ENCODE results near the gene PDE4D. TPM values are rescaled to one million over a fixed set of nuclear protein-coding genes. Genes with fewer than 3 reads are reported as not detected.
A peak's percentile ranks its signal among the peaks of the same experiment; 100 is the strongest.
"Not testable (repeated sequence)": the region's sequence is repeated elsewhere in the genome, so short reads cannot be mapped to it uniquely, and the experiment has no call there.

The PDE4D gene
- total RNA-seq, 1 experiment from 2014 or later: 6.3 TPM

DNA sequence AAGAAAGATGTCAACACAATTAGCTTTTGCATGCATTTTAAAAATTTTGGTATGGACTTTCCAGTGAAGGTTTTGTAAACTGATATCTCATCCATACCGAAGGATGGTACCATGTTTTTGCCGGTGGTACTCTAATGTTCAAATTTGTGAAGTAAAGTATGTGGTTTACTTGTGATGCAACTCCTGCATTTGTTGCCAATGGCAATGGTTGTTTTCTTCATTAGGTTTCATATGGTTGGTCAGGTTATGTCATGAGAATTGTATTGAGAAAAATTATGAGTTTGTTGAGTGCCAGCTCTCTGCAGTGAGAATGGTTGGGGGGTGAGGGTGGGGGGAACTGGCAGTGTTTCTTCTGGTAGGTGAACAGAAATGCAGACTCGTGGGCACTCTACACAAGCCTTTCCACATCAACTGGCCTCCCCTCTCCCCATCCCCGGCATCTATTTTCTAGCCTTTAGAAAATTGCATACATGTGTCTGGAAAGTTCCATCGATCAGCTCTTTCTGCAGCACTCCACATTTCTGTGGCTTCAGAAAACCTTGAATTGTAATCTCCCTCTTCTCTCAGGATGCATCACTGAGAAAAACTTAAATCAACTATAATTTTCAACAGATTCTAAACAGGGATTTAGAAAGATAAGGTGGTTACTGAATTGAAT, 107.7 kb downstream of the PDE4D start:
- peak overlapping the region; percentile 75 for H3K27ac ChIP-seq
- H3K4me3 ChIP-seq: no peak overlapping the region
- H3K36me3 ChIP-seq: no peaks in the 10 kb centered on the region
- peaks cover 24% of the 10 kb centered on the region for H3K4me1 ChIP-seq (replicated peaks)
- no peaks in the 10 kb centered on the region for H3K9me3 ChIP-seq (replicated peaks)
- DNase-seq (ENCODE audit: low read depth in 1 of 2, low spot score in 2 of 2): no peak
- no peaks in the 10 kb centered on the region for H3K27me3 ChIP-seq (replicated peaks)

DNA sequence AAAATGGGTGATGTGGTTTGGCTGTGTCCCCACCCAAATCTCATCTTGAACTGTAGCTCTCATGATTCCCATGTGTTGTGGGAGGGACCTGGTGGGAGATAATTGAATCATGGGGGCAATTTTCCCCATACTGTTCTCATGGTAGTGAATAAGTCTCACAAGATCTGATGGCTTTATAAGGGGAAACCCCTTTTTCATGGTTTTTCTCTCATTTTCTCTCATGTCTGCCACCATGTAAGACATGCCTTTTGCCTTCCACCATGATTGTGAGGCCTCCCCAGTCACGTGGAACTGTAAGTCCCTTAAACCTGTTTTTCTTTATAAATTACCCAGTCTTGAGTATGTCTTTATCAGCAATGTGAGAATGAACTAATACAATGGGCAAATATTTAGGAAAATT, 108.8 kb downstream of the PDE4D start:
- not testable (repeated sequence) for DNase-seq (ENCODE audit: low read depth in 1 of 2, low spot score in 2 of 2); H3K36me3 ChIP-seq; H3K27ac ChIP-seq; H3K4me3 ChIP-seq; H3K27me3 ChIP-seq (replicated peaks); H3K9me3 ChIP-seq (replicated peaks)
- H3K4me1 ChIP-seq (replicated peaks): peaks cover 13% of the 10 kb centered on the region

- Histone ChIP-seq H3K4me3 (no peak overlapping the region), H3K27ac (no peak overlapping the region), H3K9me3 (replicated peaks) (no peaks in the 10 kb centered on the region), H3K4me1 (replicated peaks) (peaks cover 13% of the 10 kb centered on the region), H3K36me3 (no peaks in the 10 kb centered on the region), H3K27me3 (replicated peaks) (no peaks in the 10 kb centered on the region)
- no peak for DNase-seq (ENCODE audit: low read depth in 1 of 2, low spot score in 2 of 2)
These were observed 110.3 kb downstream of the PDE4D start for GRCh38 chr5:59783264-59783663.

DNA sequence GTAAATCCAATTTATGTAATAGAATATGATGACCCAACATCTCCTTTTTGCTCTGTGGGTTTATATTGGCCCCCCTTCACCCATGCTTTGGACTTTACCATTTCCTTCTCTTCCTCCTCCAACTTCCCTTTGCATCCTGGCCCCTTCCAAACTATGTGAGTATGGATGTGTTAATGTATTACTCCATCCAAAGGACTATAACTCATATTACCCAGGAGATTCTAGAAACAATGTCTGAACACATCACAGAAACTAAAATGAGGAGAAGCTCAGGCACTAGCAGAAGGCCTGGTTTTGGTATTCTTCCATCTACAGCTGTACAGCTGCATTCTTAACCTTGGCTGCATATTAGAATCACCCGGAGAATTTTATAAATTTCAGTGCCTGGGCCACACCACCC, 110.7 kb downstream of the PDE4D start:
- Histone ChIP-seq H3K9me3 (replicated peaks) (no peaks in the 10 kb centered on the region), H3K4me3 (no peak overlapping the region), H3K36me3 (no peaks in the 10 kb centered on the region)

GRCh38 chr5:59779453-59779852, 114.1 kb downstream of the PDE4D start:
- H3K27ac ChIP-seq: no peak overlapping the region
- no peaks in the 10 kb centered on the region for H3K36me3 ChIP-seq
- no peaks in the 10 kb centered on the region for H3K4me1 ChIP-seq (replicated peaks)
- no peaks in the 10 kb centered on the region for H3K9me3 ChIP-seq (replicated peaks)
- H3K27me3 ChIP-seq (replicated peaks): no peaks in the 10 kb centered on the region
- no peak overlapping the region for H3K4me3 ChIP-seq
- no peak for DNase-seq (ENCODE audit: low read depth in 1 of 2, low spot score in 2 of 2)

More for the DNA sequence above, 110.7 kb downstream of the PDE4D start:
- Histone ChIP-seq H3K27ac (no peak overlapping the region), H3K27me3 (replicated peaks) (no peaks in the 10 kb centered on the region), H3K4me1 (replicated peaks) (peaks cover 13% of the 10 kb centered on the region)
- no peak for DNase-seq (ENCODE audit: low read depth in 1 of 2, low spot score in 2 of 2)

- no peak for DNase-seq (ENCODE audit: low read depth in 1 of 2, low spot score in 2 of 2)
- Histone ChIP-seq H3K9me3 (replicated peaks) (no peaks in the 10 kb centered on the region), H3K27me3 (replicated peaks) (no peaks in the 10 kb centered on the region), H3K4me1 (replicated peaks) (no peaks in the 10 kb centered on the region), H3K27ac (no peak overlapping the region), H3K4me3 (no peak overlapping the region), H3K36me3 (no peaks in the 10 kb centered on the region)
These were observed 116.5 kb downstream of the PDE4D start for GRCh38 chr5:59777028-59777427.

DNA sequence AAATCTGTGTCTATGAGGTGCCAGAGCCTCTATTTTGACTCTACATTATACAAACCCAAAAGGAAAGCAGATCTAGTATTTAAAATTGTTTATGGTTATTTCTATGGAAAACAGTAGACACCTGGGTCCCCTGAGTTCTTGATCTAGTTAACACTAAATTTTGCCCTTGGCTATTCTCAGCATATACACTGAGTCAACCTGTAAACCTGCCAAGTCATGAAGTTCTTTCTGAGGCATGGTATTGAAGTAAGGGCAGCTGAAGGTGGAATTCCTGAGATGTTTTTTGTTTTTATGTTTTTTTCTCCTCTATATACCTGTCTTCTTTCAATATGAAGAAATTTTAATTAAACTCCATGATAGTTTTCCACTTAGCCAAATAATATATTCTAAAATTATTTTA, 120.2 kb downstream of the PDE4D start:
- H3K4me3 ChIP-seq: no peak overlapping the region
- DNase-seq (ENCODE audit: low read depth in 1 of 2, low spot score in 2 of 2): no peak
- H3K27ac ChIP-seq: no peak overlapping the region
- H3K27me3 ChIP-seq (replicated peaks): peaks cover 2% of the 10 kb centered on the region; the same call in 1 of the 2 replicates
- H3K36me3 ChIP-seq: no peaks in the 10 kb centered on the region
- H3K9me3 ChIP-seq (replicated peaks): no peaks in the 10 kb centered on the region
- peaks cover 3% of the 10 kb centered on the region; the same call in 1 of the 2 replicates for H3K4me1 ChIP-seq (replicated peaks)

- Histone ChIP-seq H3K9me3 (replicated peaks) (no peaks in the 10 kb centered on the region), H3K4me3 (no peak overlapping the region), H3K27ac (no peak overlapping the region), H3K27me3 (replicated peaks) (peaks cover 2% of the 10 kb centered on the region; the same call in 1 of the 2 replicates), H3K4me1 (replicated peaks) (peaks cover 9% of the 10 kb centered on the region), H3K36me3 (no peaks in the 10 kb centered on the region)
- DNase-seq (ENCODE audit: low read depth in 1 of 2, low spot score in 2 of 2): no peak
These were observed 120.8 kb downstream of the PDE4D start for GRCh38 chr5:59772757-59773156.

GRCh38 chr5:59772206-59772605, 121.3 kb downstream of the PDE4D start:
- H3K27ac ChIP-seq: no peak overlapping the region
- H3K4me1 ChIP-seq (replicated peaks): peaks cover 10% of the 10 kb centered on the region
- H3K27me3 ChIP-seq (replicated peaks): peaks cover 2% of the 10 kb centered on the region; the same call in 1 of the 2 replicates
- no peaks in the 10 kb centered on the region for H3K36me3 ChIP-seq
- no peak for DNase-seq (ENCODE audit: low read depth in 1 of 2, low spot score in 2 of 2)
- no peaks in the 10 kb centered on the region for H3K9me3 ChIP-seq (replicated peaks)
- H3K4me3 ChIP-seq: no peak overlapping the region

- no peak overlapping the region for H3K27ac ChIP-seq
- DNase-seq (ENCODE audit: low read depth in 1 of 2, low spot score in 2 of 2): no peak
- no peaks in the 10 kb centered on the region for H3K36me3 ChIP-seq
- no peaks in the 10 kb centered on the region; the same call in 1 of the 2 replicates for H3K9me3 ChIP-seq (replicated peaks)
- H3K4me1 ChIP-seq (replicated peaks): peaks cover 18% of the 10 kb centered on the region
- no peak overlapping the region for H3K4me3 ChIP-seq
- peaks cover 2% of the 10 kb centered on the region; the same call in 1 of the 2 replicates for H3K27me3 ChIP-seq (replicated peaks)
These were observed 122.6 kb downstream of the PDE4D start for GRCh38 chr5:59770953-59771352.

DNA sequence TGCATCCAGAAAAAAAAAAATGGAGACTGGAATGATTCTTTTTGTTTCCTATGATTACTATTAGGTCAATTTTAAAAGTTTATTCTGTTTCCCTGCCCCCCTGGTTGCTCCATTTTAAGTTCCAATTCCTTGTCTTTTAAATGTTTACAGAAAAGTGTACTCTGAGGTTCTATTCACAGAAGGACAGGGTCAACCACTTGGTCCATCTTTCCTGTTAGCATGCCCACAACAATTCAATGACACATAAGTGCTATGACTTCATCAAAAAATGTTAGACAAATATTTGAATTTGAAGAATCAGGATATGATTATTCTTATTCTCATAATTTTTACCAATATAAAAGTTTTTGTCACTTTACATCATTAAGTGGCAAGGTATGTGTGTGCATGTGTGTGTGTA, 123.7 kb downstream of the PDE4D start:
- peaks cover 18% of the 10 kb centered on the region for H3K4me1 ChIP-seq (replicated peaks)

GRCh38 chr5:59769041-59769360, 124.5 kb downstream of the PDE4D start:
- Histone ChIP-seq H3K4me3 (peak overlapping the region; percentile 40), H3K36me3 (no peaks in the 10 kb centered on the region), H3K27me3 (replicated peaks) (peaks cover 2% of the 10 kb centered on the region; the same call in 1 of the 2 replicates), H3K9me3 (replicated peaks) (no peaks in the 10 kb centered on the region; the same call in 1 of the 2 replicates), H3K27ac (no peak overlapping the region), H3K4me1 (replicated peaks) (peaks cover 18% of the 10 kb centered on the region)
- DNase-seq (ENCODE audit: low read depth in 1 of 2, low spot score in 2 of 2): no peak

More for the DNA sequence above, 123.7 kb downstream of the PDE4D start:
- Histone ChIP-seq H3K4me3 (no peak overlapping the region), H3K27ac (no peak overlapping the region), H3K27me3 (replicated peaks) (peaks cover 2% of the 10 kb centered on the region; the same call in 1 of the 2 replicates), H3K36me3 (no peaks in the 10 kb centered on the region), H3K9me3 (replicated peaks) (no peaks in the 10 kb centered on the region; the same call in 1 of the 2 replicates)
- no peak for DNase-seq (ENCODE audit: low read depth in 1 of 2, low spot score in 2 of 2)

DNA sequence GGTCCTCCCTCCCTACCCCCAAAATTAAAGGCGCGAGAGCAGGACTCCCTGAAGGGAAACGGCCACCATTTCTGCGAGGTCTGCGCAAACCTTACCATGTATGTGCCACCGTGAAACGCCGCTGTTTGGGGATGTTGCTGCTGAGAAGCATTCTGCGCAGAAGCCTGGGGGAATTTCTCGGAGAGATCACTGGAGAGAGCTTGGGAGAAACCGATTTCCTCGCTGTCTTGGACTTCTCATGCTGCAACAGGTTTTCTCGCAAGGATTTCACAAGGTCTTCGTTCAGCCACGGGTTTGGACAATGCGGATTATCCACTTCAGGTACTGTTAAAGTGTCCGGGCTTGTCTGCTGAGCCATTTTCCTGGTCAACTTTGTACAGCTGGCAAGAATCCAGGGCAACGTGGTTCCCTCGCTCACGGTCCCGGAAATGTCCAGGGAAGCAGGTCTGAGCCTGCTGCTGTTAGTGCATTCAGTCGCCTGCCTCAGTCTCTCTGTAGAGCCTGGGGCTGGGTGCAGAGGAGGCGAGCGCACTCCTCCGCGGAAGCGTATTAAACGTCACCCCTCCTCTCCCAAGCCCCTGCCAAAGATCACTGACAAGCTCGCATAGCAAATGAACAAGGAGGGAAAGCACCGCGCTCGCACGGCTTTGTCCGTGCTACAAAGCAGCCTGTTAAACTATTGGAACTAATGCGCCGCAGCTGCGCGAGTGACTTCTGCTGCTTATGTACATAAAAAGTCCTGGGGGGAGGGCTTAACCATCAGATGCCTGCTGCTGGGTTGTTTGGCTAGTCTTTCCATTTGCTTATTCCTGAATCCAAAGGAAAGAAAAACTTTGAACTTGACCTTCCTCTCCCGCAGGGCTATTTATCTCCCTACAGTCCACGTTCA, 125.1 kb downstream of the PDE4D start:
- Histone ChIP-seq H3K9me3 (replicated peaks) (no peaks in the 10 kb centered on the region; the same call in 1 of the 2 replicates), H3K27me3 (replicated peaks) (peaks cover 2% of the 10 kb centered on the region; the same call in 1 of the 2 replicates), H3K27ac (no peak overlapping the region), H3K36me3 (no peaks in the 10 kb centered on the region), H3K4me1 (replicated peaks) (peaks cover 18% of the 10 kb centered on the region), H3K4me3 (peak overlapping the region; percentile 40)
- peak; percentile 50 to 59 for DNase-seq (ENCODE audit: low read depth in 1 of 2, low spot score in 2 of 2)

DNA sequence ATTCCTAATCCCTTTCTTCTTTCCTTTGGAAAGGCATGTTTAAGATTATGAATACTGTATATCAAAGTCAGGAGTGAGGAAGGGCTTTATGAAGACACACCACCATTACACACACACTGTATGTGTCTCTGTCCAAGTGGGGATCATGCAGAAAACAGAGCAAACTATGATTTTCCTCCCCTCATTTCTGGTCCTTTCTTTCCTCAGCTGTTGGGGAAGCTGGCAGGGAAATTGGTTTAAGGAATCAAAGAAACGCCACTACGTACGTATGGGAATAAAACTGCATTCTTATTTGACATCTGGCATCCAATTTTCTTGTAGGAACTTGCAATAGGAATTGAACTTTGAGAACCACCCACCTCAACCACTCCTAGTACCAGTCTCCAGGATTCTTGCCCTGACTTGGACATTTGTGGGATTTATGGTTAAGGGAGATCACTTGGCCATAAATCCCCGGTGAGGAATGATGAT, 125.8 kb downstream of the PDE4D start:
- Histone ChIP-seq H3K4me1 (replicated peaks) (peaks cover 18% of the 10 kb centered on the region), H3K9me3 (replicated peaks) (no peaks in the 10 kb centered on the region; the same call in 1 of the 2 replicates), H3K4me3 (peak overlapping the region; percentile 40), H3K36me3 (no peaks in the 10 kb centered on the region), H3K27me3 (replicated peaks) (peaks cover 2% of the 10 kb centered on the region; the same call in 1 of the 2 replicates), H3K27ac (no peak overlapping the region)
- DNase-seq (ENCODE audit: low read depth in 1 of 2, low spot score in 2 of 2): no peak

All from SJSA1 (cell line).